Measurements from ENCODE around the gene MRAS.
"Not testable (repeated sequence)": the region's sequence is repeated elsewhere in the genome, so short reads cannot be mapped to it uniquely, and the experiment has no call there.

The MRAS gene

GRCh38 chr3:138450704-138451424 is 102.5 kb downstream of the MRAS start:
- DNase-seq = no peak

GRCh38 chr3:138451595-138452162 is 103.3 kb downstream of the MRAS start:
- DNase-seq = no peak

- no peak for DNase-seq
Measured at GRCh38 chr3:138452436-138452835, 104.1 kb downstream of the MRAS start.

GRCh38 chr3:138453940-138454339 is 105.6 kb downstream of the MRAS start:
- DNase-seq = not testable (repeated sequence)
